SK-N-SH (cell line): ENCODE results near the gene ANKMY1. TPM values are rescaled to one million over a fixed set of nuclear protein-coding genes. Genes with fewer than 3 reads are reported as not detected.

ENCODE experiments used
- CTCF ChIA-PET: fragments of 300-600, 350-600 bp; formaldehyde crosslinking; extraction: SDS; loops from one replicate; lab custom pipeline; 2021; lab: Yijun Ruan, JAX
- POLR2A ChIA-PET: fragments of 350-600 bp; sonication (Branson Sonifier 250); formaldehyde crosslinking; extraction: SDS; loops from one replicate; lab custom pipeline; 2020; ENCODE audit warnings: antibody characterized with exemption, inconsistent platforms; lab: Yijun Ruan, JAX
- DNase-seq: peaks from one replicate; pipeline ENCODE4 v3.0.0; 2012
- H2AFZ ChIP-seq: fragments of 200-600 bp; sonication (generic); 2 replicates; pipeline ENCODE4 v1.8.1; 2016; ENCODE audit warnings: antibody characterized with exemption, mild to moderate bottlenecking, low read depth
- H3F3A ChIP-seq: fragments of 200-600 bp; sonication (generic); replicated peaks from 2 replicates; pipeline ENCODE3; 2016; ENCODE audit warnings: antibody characterized with exemption, mild to moderate bottlenecking; ENCODE audit not compliant: insufficient read depth
- H3K27ac ChIP-seq, 2 experiments: fragments of 200-500 bp in 1 of 2; fragments of 200-600 bp in 1 of 2; sonication (Bioruptor generic) in 1 of 2; sonication (generic), shearing (Covaris generic) in 1 of 2; 2 replicates each; pipeline versions ENCODE4 v1.5.1 to v1.6.1; 2014 to 2016; ENCODE audit warnings: low read depth in 2 of 2, inconsistent platforms in 1 of 2, low read length in 1 of 2, mild to moderate bottlenecking in 1 of 2, mixed read lengths in 1 of 2
- H3K27me3 ChIP-seq: fragments of 200-600 bp; sonication (generic), shearing (Covaris generic); 2 replicates; pipeline ENCODE4 v1.6.1; 2016; ENCODE audit warnings: mixed run types; ENCODE audit not compliant: insufficient read depth
- H3K36me3 ChIP-seq, 2 experiments: fragments of 200-500 bp in 1 of 2; fragments of 200-600 bp in 1 of 2; sonication (Bioruptor generic) in 1 of 2; sonication (generic) in 1 of 2; replicated peaks in 1 of 2; 2 replicates each; pipeline versions ENCODE3 to v1.5.1; 2014 to 2016; ENCODE audit warnings: low read length in 1 of 2, mild to moderate bottlenecking in 1 of 2; ENCODE audit not compliant: insufficient read depth in 2 of 2, control insufficient read depth in 1 of 2
- H3K4me1 ChIP-seq, 2 experiments: fragments of 200-500 bp in 1 of 2; fragments of 200-600 bp in 1 of 2; sonication (Bioruptor generic) in 1 of 2; sonication (generic), shearing (Covaris generic) in 1 of 2; 2 replicates each; pipeline versions ENCODE4 v1.5.1 to v1.6.1; 2014 to 2016; ENCODE audit warnings: low read depth in 1 of 2, low read length in 1 of 2, mixed run types in 1 of 2; ENCODE audit not compliant: insufficient read depth in 2 of 2, control insufficient read depth in 1 of 2
- H3K4me2 ChIP-seq: fragments of 200-600 bp; sonication (generic), shearing (Covaris generic); 2 replicates; pipeline ENCODE4 v1.6.1; 2017; ENCODE audit warnings: mixed run types
- H3K4me3 ChIP-seq, 2 experiments: fragments of 200-500 bp in 1 of 2; fragments of 200-600 bp in 1 of 2; sonication (Bioruptor generic) in 1 of 2; sonication (generic), shearing (Covaris generic) in 1 of 2; 2 replicates each; pipeline versions ENCODE4 v1.5.1 to v1.8.1; 2014 to 2016; ENCODE audit warnings: low read depth in 2 of 2, inconsistent platforms in 1 of 2, low read length in 1 of 2, mild to moderate bottlenecking in 1 of 2, mixed read lengths in 1 of 2, moderate library complexity in 1 of 2
- H3K79me2 ChIP-seq: fragments of 200-600 bp; sonication (generic); 2 replicates; pipeline ENCODE4 v1.8.1; 2017; ENCODE audit warnings: mild to moderate bottlenecking; ENCODE audit not compliant: insufficient read depth
- H3K9ac ChIP-seq: fragments of 200-600 bp; sonication (generic); 2 replicates; pipeline ENCODE4 v1.6.1; 2017; ENCODE audit warnings: mixed run types
- H3K9me2 ChIP-seq: fragments of 200-600 bp; sonication (generic); 2 replicates; pipeline ENCODE4 v1.6.1; 2017; ENCODE audit warnings: mixed run types
- H3K9me3 ChIP-seq: fragments of 200-600 bp; sonication (generic); 2 replicates; pipeline ENCODE4 v1.6.1; 2017; ENCODE audit warnings: mixed run types, mild to moderate bottlenecking, moderate library complexity
- H4K20me1 ChIP-seq: fragments of 200-600 bp; sonication (generic); 2 replicates; pipeline ENCODE4 v1.6.1; 2017; ENCODE audit warnings: mild to moderate bottlenecking, mixed run types; ENCODE audit not compliant: insufficient read depth
- ELF1 ChIP-seq: IDR thresholded peaks from 2 replicates; pipeline ENCODE4 v1.4.0; 2012
- EP300 ChIP-seq, 2 experiments: IDR thresholded peaks; 2 replicates each; pipeline versions ENCODE4 v1.4.0 to v1.6.1; 2012; ENCODE audit warnings: borderline replicate concordance in 1 of 2, low read depth in 1 of 2, low read length in 1 of 2
- FOSL2 ChIP-seq: IDR thresholded peaks from 2 replicates; pipeline ENCODE4 v1.4.0; 2012; ENCODE audit warnings: low read depth, mild to moderate bottlenecking, moderate library complexity, borderline replicate concordance
- FOXJ3 ChIP-seq: sonication (generic); formaldehyde crosslinking; IDR thresholded peaks from 2 replicates; pipeline ENCODE4 v1.5.1; 2020; ENCODE audit warnings: mild to moderate bottlenecking, missing genetic modification reagents
- FOXM1 ChIP-seq: IDR thresholded peaks from 2 replicates; pipeline ENCODE4 v1.4.0; 2012; ENCODE audit warnings: low read depth, mild to moderate bottlenecking
- GABPA ChIP-seq: IDR thresholded peaks from 2 replicates; pipeline ENCODE4 v1.4.0; 2012; ENCODE audit warnings: low read depth, mild to moderate bottlenecking
- GATA2 ChIP-seq: sonication (generic); formaldehyde crosslinking; IDR thresholded peaks from 2 replicates; pipeline ENCODE4 v1.5.0; 2020; ENCODE audit warnings: mild to moderate bottlenecking, missing genetic modification reagents
- JUND ChIP-seq: IDR thresholded peaks from 2 replicates; pipeline ENCODE4 v1.4.0; 2012
- MEF2A ChIP-seq: IDR thresholded peaks from 2 replicates; pipeline ENCODE4 v1.4.0; 2012; ENCODE audit warnings: low read depth, borderline replicate concordance
- MXI1 ChIP-seq: IDR thresholded peaks from 2 replicates; pipeline ENCODE4 v1.6.1; 2012; ENCODE audit warnings: mild to moderate bottlenecking, low read depth, low read length, improper control_type of control experiment
- NFIC ChIP-seq: IDR thresholded peaks from 2 replicates; pipeline ENCODE4 v1.4.0; 2012; ENCODE audit warnings: borderline replicate concordance
- POLR2AphosphoS5 ChIP-seq: IDR thresholded peaks from 2 replicates; pipeline ENCODE4 v1.6.1; 2012; ENCODE audit warnings: low read depth, low read length
- RCOR1 ChIP-seq: fragments of 150-350 bp; IDR thresholded peaks from 2 replicates; pipeline ENCODE4 v1.6.1; 2017; ENCODE audit warnings: antibody characterized with exemption, low read length
- RFX5 ChIP-seq: IDR thresholded peaks from 2 replicates; pipeline ENCODE4 v1.6.1; 2012; ENCODE audit warnings: mild to moderate bottlenecking, improper control_type of control experiment, low read length
- RXRA ChIP-seq: IDR thresholded peaks from 2 replicates; pipeline ENCODE4 v1.4.0; 2012; ENCODE audit warnings: low read depth, mild to moderate bottlenecking, borderline replicate concordance
- SMC3 ChIP-seq: IDR thresholded peaks from 2 replicates; pipeline ENCODE4 v1.6.1; 2012; ENCODE audit warnings: low read depth, low read length, improper control_type of control experiment
- TAF1 ChIP-seq: IDR thresholded peaks from 2 replicates; pipeline ENCODE4 v1.6.1; 2012; ENCODE audit warnings: low read depth, mild to moderate bottlenecking, low read length, moderate library complexity, borderline replicate concordance
- TCF12 ChIP-seq: IDR thresholded peaks from 2 replicates; pipeline ENCODE4 v1.4.0; 2012
- TEAD4 ChIP-seq: IDR thresholded peaks from 2 replicates; pipeline ENCODE4 v1.4.0; 2012; ENCODE audit warnings: mild to moderate bottlenecking, borderline replicate concordance; ENCODE audit not compliant: insufficient read depth
- YY1 ChIP-seq: IDR thresholded peaks from 2 replicates; pipeline ENCODE4 v1.4.0; 2012; ENCODE audit warnings: low read depth, mild to moderate bottlenecking
- WGBS: methylation state at CpG from one replicate; pipeline ENCODE4 v1.1.6; 2017; ENCODE audit warnings: low lambda C conversion rate; 5-methylcytosine and 5-hydroxymethylcytosine counted together
- polyA plus RNA-seq, 3 experiments: library from polyadenylated mRNA; depleted of rRNA; stranded (reverse); fragments of >200 nt; gene quantifications; 2 replicates each; pipeline ENCODE4 v1.2.3, GENCODE V29; 2012
- TF ChIP-seq, protein P1 (sequence below): fragments of 150-350 bp; IDR thresholded peaks from 2 replicates; pipeline ENCODE4 v1.6.1; 2017; ENCODE audit warnings: antibody characterized with exemption, low read length, low read depth, borderline replicate concordance
- TF ChIP-seq, protein P2 (sequence below): IDR thresholded peaks from 2 replicates; pipeline ENCODE4; 2012
- TF ChIP-seq, protein P3 (sequence below): IDR thresholded peaks from 2 replicates; pipeline ENCODE4 v1.4.0; 2012; ENCODE audit warnings: low read depth, borderline replicate concordance

Gene ANKMY1
- polyA plus RNA-seq, 1 of the 3 experiments (the other 2 are of a cell fraction): 12.1 TPM

DNA sequence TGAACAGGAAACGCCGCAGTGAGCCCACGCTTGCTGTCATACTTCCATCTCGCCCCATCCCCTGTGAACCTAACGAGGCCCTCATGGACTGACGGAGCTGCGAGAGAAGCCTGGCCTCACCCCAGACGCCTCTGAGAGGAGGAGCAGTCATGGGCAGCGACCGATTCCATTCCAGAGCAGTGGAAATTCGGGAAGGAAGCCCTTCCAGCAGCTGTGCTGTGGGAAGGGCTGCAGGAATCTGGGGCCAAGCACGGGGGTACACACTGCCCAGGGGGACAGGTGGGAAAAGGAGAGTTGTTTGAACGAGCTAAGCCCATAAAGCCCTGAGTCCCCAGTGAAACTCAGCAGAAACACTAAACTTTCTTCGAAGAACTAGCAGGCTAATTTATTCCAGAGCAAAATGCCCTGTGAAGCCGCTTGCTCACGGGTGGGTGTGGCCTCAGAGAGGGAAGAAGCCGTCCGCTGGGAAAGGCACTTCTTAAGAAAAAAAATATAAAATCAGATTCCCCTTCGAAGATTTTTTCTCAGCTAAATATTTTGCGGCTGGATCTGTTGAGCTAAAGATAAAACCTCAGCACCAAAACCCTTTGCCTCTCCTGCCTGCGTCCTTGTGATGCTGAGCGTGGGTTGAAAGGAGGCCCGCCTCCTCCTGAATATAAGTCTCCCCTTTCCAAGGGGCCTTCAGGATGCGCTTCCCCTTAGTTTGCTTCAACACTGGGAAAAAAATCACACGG, 38.2 kb downstream of the ANKMY1 start:
- Histone ChIP-seq H3K4me3 (no peak overlapping the region), H3K27ac (no peak overlapping the region), H3F3A (no peaks in the 10 kb centered on the region), H3K4me2 (no peak overlapping the region), H3K4me1 (no peaks in the 10 kb centered on the region), H3K9me3 (no peaks in the 10 kb centered on the region), H4K20me1 (no peaks in the 10 kb centered on the region), H3K9me2 (no peaks in the 10 kb centered on the region), H3K27me3 (no peaks in the 10 kb centered on the region), H3K79me2 (no peaks in the 10 kb centered on the region)
- 94% methylated on average over 25 of the region's 25 CpGs for WGBS
- ChIA-PET CTCF (no interaction called here), POLR2A (no interaction called here)
- DNase-seq: no peak
- TF ChIP-seq NFIC: no peak
- TF ChIP-seq POLR2AphosphoS5: no peak
- TF ChIP-seq MXI1: no peak
- TF ChIP-seq GABPA: no peak
- no peak for TF ChIP-seq MEF2A
- TF ChIP-seq TCF12: no peak
- no peak for TF ChIP-seq TEAD4
- TF ChIP-seq SMC3: no peak
- TF ChIP-seq FOSL2: no peak
- TF ChIP-seq, protein P1, sequence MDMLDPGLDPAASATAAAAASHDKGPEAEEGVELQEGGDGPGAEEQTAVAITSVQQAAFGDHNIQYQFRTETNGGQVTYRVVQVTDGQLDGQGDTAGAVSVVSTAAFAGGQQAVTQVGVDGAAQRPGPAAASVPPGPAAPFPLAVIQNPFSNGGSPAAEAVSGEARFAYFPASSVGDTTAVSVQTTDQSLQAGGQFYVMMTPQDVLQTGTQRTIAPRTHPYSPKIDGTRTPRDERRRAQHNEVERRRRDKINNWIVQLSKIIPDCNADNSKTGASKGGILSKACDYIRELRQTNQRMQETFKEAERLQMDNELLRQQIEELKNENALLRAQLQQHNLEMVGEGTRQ: no peak
- TF ChIP-seq, protein P2, sequence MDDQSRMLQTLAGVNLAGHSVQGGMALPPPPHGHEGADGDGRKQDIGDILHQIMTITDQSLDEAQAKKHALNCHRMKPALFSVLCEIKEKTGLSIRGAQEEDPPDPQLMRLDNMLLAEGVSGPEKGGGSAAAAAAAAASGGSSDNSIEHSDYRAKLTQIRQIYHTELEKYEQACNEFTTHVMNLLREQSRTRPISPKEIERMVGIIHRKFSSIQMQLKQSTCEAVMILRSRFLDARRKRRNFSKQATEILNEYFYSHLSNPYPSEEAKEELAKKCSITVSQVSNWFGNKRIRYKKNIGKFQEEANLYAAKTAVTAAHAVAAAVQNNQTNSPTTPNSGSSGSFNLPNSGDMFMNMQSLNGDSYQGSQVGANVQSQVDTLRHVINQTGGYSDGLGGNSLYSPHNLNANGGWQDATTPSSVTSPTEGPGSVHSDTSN: no peak
- no peak for TF ChIP-seq GATA2
- no peak for TF ChIP-seq YY1
- TF ChIP-seq ELF1: no peak
- TF ChIP-seq RCOR1: no peak
- TF ChIP-seq, all 33 proteins: peak for 0
- Histone ChIP-seq H3K36me3 (peaks cover 10 to 14% of the 10 kb centered on the region in 2 experiments), H2AFZ (no peak overlapping the region), H3K9ac (no peak overlapping the region)

DNA sequence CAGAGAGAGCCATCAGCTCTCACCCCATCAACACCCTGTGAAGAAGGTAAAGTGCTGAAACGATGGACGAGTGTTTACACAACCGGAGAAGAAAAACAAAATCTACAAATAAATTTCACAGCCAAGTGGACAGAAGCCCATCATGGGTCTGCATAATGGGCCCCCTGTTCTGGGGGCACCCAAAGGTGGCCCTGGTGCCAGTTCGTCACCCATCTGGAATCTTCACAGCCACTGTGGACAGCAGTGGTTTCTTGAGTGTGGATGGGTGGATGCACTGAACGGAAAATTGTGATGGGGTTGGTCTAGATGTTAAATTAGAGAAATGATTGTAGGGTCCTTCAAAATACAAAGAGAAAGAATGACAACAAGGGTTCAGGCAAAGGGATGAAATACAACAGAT, 38.8 kb downstream of the ANKMY1 start:
- Histone ChIP-seq H3K9ac (no peak overlapping the region), H3K27me3 (no peaks in the 10 kb centered on the region), H4K20me1 (no peaks in the 10 kb centered on the region), H3K9me2 (no peaks in the 10 kb centered on the region), H3K4me3 (no peak overlapping the region), H2AFZ (no peak overlapping the region), H3K9me3 (no peaks in the 10 kb centered on the region), H3K36me3 (peaks cover 10 to 14% of the 10 kb centered on the region in 2 experiments), H3K4me1 (no peaks in the 10 kb centered on the region), H3K4me2 (no peak overlapping the region), H3K27ac (no peak overlapping the region), H3K79me2 (no peaks in the 10 kb centered on the region), H3F3A (no peaks in the 10 kb centered on the region)
- POLR2A ChIA-PET: no interaction called here
- WGBS: 93% methylated on average over 5 of the region's 5 CpGs
- DNase-seq: no peak
- CTCF ChIA-PET: no interaction called here
- TF ChIP-seq, protein P3, sequence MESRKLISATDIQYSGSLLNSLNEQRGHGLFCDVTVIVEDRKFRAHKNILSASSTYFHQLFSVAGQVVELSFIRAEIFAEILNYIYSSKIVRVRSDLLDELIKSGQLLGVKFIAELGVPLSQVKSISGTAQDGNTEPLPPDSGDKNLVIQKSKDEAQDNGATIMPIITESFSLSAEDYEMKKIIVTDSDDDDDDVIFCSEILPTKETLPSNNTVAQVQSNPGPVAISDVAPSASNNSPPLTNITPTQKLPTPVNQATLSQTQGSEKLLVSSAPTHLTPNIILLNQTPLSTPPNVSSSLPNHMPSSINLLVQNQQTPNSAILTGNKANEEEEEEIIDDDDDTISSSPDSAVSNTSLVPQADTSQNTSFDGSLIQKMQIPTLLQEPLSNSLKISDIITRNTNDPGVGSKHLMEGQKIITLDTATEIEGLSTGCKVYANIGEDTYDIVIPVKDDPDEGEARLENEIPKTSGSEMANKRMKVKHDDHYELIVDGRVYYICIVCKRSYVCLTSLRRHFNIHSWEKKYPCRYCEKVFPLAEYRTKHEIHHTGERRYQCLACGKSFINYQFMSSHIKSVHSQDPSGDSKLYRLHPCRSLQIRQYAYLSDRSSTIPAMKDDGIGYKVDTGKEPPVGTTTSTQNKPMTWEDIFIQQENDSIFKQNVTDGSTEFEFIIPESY: no peak
- TF ChIP-seq RXRA (no peak), FOXJ3 (CRISPR knock-in tag) (no peak), ELF1 (no peak), MEF2A (no peak), RFX5 (no peak), MXI1 (no peak), TAF1 (no peak), FOXM1 (no peak), JUND (no peak), EP300 (IDR thresholded peaks at IDR 0.05; ENCODE audit: borderline replicate concordance in 1 of 2, low read depth in 1 of 2, low read length in 1 of 2) (no peak), GABPA (no peak)
- TF ChIP-seq, protein P2: no peak
- TF ChIP-seq, protein P1: no peak
